ENCODE data around the gene FLVCR1. TPM values are rescaled to one million over a fixed set of nuclear protein-coding genes. Genes with fewer than 3 reads are reported as not detected.
A peak's percentile ranks its signal among the peaks of the same experiment; 100 is the strongest.

FLVCR1 gene
- total and polyA plus RNA-seq, 9 of the 15 experiments (the other 6 are each of a cell fraction or from before 2014, with no cell fraction given) = 5.2 to 18.0 (median 12.5) TPM

GRCh38 chr1:212857992-212858460 lies at the start of gene FLVCR1 (continued):
- peak; percentile 42 for TF ChIP-seq RBM39 (optimal IDR thresholded peaks at IDR 0.05; ENCODE audit: low read depth, low read length)
- no peak for TF ChIP-seq BCLAF1 (IDR thresholded peaks at IDR 0.05; ENCODE audit: borderline replicate concordance in 1 of 2, control insufficient read depth in 1 of 2, low read depth in 2 of 2, low read length in 1 of 2)
- TF ChIP-seq TFAP4 (CRISPR knock-in tag; IDR thresholded peaks at IDR 0.05; ENCODE audit: borderline replicate concordance) = peak; percentile 93
- peak in 1 of 2 experiments; percentile 82; a peak in 2 of 4 replicates for TF ChIP-seq HDAC1 (IDR thresholded peaks at IDR 0.05)
- peak; percentile 81 for TF ChIP-seq HNRNPLL (IDR thresholded peaks at IDR 0.05; ENCODE audit: low read depth, low read length, poor library complexity, severe bottlenecking)
- no peak for TF ChIP-seq ZNF830 (CRISPR knock-in tag; IDR thresholded peaks at IDR 0.05)
- TF ChIP-seq MNT (conservative IDR thresholded peaks at IDR 0.05) = peak; percentile 66 to 91
- peak; percentile 80 for TF ChIP-seq POLR2B (IDR thresholded peaks at IDR 0.05; ENCODE audit: low read depth, partially characterized antibody)
- TF ChIP-seq PML (IDR thresholded peaks at IDR 0.05; ENCODE audit: low read length) = 0 out of 2 replicates have a peak, but pooled peaks have one; percentile 63
- peak; percentile 15; the same call in 1 of the 2 replicates for TF ChIP-seq NKRF (IDR thresholded peaks at IDR 0.05; ENCODE audit: borderline replicate concordance)
- peak; percentile 11; the same call in 1 of the 2 replicates for TF ChIP-seq JUN (IDR thresholded peaks at IDR 0.05; ENCODE audit: borderline replicate concordance, low read depth, low read length)
- TF ChIP-seq JUN (CRISPR knock-in tag; IDR thresholded peaks at IDR 0.05; ENCODE audit: borderline replicate concordance) = no peak
- TF ChIP-seq DACH1 (IDR thresholded peaks at IDR 0.05; ENCODE audit: partially characterized antibody) = peak; percentile 22
- TF ChIP-seq SREBF1 (IDR thresholded peaks at IDR 0.05; ENCODE audit: borderline replicate concordance, low read depth, low read length) = peak; percentile 87; the same call in 1 of the 2 replicates
- peak; percentile 76; the same call in 1 of the 2 replicates for TF ChIP-seq ESRRA (IDR thresholded peaks at IDR 0.05; ENCODE audit: borderline replicate concordance, low read depth)
- TF ChIP-seq, protein P1, sequence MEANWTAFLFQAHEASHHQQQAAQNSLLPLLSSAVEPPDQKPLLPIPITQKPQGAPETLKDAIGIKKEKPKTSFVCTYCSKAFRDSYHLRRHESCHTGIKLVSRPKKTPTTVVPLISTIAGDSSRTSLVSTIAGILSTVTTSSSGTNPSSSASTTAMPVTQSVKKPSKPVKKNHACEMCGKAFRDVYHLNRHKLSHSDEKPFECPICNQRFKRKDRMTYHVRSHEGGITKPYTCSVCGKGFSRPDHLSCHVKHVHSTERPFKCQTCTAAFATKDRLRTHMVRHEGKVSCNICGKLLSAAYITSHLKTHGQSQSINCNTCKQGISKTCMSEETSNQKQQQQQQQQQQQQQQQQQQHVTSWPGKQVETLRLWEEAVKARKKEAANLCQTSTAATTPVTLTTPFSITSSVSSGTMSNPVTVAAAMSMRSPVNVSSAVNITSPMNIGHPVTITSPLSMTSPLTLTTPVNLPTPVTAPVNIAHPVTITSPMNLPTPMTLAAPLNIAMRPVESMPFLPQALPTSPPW (CRISPR knock-in tag; IDR thresholded peaks at IDR 0.05) = peak; percentile 90
- 0 out of 2 replicates have a peak, but pooled peaks have one; percentile 82 for TF ChIP-seq ZBTB1 (CRISPR knock-in tag; IDR thresholded peaks at IDR 0.05; ENCODE audit: borderline replicate concordance, low read depth)
